Loucy (cell line): ENCODE measurements around the gene EXOG.

ENCODE experiments used
- CTCF ChIP-seq: fragments of 200-600 bp; sonication (generic); conservative IDR thresholded peaks from 2 replicates; pipeline ENCODE4 v1.5.1; 2014; ENCODE audit warnings: mild to moderate bottlenecking, antibody characterized with exemption, low read length
- EZH2phosphoT487 ChIP-seq: fragments of 200-600 bp; IDR thresholded peaks from 2 replicates; pipeline ENCODE4 v1.6.1; 2018; ENCODE audit warnings: antibody characterized with exemption, mild to moderate bottlenecking, moderate library complexity, borderline replicate concordance

GRCh38 chr3:38510631-38511030, 14.5 kb downstream of the EXOG start:
- TF ChIP-seq CTCF (no peak), EZH2phosphoT487 (no peak)
